NCI-H345 treated with DMSO at 0.1 percent for 48 hours (cell line): ENCODE measurements around the gene C15orf39.
"Not testable (repeated sequence)": the region's sequence is repeated elsewhere in the genome, so short reads cannot be mapped to it uniquely, and the experiment has no call there.

Source experiments
- DNase-seq: peaks from one replicate; lab custom pipeline; 2025; ENCODE audit not compliant: unreplicated experiment; lab: John Stamatoyannopoulos, UW

The C15orf39 gene

GRCh38 chr15:75229191-75230015 lies 27.7 kb downstream of the C15orf39 start:
- no peak for DNase-seq

- DNase-seq: no peak
These were observed 28.3 kb downstream of the C15orf39 start for GRCh38 chr15:75230016-75230343.

DNA sequence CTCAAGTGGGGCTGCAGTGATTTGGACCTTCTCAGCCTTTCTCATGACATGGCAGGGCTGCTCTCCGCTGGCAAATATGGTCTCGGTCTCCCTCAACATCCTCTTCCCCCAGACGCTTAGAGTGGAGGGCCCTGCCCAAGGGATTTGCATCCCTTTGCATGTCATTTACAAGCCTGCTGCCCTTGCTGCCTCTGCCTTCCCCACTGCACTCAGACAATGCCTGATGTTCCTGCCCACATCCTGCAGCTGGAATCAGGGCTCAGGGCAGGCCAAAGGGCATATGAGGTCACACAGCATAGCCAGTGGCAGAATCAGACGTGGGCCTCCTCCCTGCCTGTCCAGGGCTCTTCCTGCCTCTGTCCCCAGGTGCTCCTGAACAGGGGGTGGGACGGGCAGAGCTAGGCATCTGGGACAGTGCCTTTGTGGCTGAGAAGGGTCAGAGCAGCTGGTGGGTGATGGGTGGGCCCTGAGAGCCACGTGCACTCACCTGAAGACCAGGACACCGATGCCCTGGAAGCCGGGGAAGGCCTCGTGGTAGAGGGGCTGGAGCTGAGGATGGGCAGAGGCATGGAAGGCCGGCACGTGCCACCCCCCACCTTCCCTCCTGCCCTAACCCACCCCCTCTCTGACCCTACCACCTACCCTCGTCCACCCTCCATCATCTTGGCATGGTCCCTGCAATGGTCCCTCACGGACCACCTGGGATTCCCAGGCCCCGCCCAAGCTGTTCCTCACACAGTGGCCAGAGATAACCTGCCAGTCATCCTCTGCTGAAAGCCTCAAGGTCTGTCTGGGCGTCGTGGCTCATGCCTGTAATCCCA lies 29.1 kb downstream of the C15orf39 start:
- DNase-seq: no peak

- DNase-seq: no peak
These were observed 30.2 kb downstream of the C15orf39 start for GRCh38 chr15:75231836-75232235.

- DNase-seq: no peak
These were observed 30.7 kb downstream of the C15orf39 start for GRCh38 chr15:75232252-75232813.

- DNase-seq: no peak
These were observed 31.3 kb downstream of the C15orf39 start for GRCh38 chr15:75232826-75233503.

DNA sequence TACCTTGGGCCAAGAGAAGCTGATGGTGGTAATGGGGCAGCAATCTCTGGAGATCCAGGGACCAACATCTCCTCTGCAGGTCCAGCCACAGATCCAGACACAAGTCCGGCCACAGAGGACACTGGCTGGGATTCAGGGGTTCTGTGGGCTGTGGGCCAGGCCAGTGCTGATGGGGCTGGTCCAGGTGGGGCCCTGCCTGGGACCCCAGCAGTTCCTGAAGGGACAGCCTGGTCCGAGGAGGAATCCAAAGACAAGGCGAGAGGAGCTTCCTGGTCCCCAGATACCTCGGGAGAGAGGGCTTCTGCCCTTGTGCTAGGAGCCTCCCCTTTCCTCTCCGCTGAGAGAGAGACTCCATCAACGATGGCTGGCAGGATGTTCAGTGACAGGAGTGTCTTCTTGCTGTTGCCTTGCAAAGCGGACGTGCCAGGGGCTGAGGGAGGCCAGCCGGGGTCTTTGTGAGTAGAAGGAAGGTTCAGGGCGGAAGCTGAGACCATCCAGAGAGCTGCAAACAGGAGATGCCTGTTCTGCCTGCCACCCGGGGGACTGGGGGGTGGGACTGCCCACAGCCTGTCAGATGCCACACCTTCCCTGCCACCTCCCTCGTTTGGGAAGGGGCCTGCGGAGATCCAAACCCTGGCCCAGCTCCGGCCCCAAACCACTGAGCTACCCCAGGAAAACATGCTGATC lies 32.0 kb downstream of the C15orf39 start:
- DNase-seq: no peak

DNA sequence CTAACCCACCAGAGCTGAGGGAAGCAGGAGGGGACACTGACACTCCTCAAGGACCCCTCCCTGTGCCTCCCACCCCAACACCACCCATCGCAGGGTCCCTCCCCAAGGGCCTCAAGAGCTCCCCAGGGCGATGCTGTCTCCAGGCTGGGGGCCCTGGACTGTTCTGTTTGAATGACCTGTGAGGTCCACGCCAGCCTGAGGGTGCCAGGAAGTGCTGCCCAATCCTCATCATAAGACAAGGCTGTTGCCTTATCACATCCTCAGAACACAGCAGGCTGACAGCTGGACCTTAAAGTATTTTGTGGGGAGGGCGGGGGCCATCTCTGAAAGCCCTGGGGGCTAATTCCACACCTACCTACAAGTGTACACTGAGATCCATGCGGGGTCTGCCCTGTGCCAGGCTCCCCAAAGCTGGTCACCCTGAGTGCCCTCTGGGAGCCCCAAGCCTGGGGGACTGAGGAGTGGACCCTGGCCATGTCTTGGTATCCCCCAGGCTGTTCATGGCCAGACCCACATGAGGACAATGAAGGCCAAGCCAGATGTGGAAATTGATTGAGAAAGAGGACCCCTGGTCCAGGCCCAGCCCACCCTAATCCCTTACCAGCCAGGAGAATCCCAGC lies 32.6 kb downstream of the C15orf39 start:
- DNase-seq: no peak

GRCh38 chr15:75235051-75235673 lies 33.5 kb downstream of the C15orf39 start:
- DNase-seq: no peak

DNA sequence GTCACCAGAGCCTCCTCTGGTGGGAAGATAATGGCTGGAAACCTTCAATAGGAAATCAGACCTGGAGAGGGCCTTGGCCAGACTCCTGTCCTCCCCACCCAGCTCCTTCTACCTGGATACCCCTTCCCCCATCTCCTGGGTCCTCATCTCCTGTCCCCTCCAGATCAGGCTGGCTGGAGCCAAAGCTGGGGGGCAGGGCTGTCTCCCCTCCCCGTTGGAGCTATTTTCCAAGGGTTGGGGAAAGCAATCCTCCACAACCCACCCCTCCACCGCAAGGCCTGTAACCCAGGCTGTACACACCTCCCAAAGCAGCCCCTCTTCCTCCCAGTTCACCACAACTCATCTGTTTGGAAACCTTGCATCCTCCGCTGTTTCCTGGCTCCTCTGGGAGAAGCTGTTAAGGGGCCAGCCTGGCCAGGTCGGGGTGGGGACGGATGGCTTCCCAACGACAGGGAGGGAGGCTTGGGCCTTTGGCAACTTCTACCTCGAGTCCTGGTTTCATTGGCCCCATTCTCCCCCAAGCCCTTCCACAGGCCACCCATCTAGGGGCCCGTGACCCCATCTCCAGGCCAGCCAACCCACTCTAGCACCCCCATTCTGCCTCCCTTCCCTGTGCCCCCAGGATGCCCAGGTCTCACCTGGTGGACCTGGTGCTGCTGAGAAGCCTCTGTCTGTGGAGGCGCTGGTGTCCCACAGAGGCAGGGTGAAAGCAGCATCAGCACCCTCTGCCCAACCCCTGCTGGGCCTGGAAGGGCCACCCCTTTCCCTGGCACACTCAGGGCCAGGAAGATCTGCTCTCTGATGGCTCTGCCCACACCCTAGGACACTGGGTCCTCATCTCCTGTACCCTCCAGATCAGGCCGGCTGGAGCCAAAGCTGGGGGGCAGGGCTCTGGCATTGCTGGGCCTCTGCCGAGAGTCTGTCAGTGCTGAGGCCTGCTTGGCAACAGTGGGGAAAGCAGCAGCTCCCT lies 34.4 kb downstream of the C15orf39 start:
- no peak for DNase-seq

DNA sequence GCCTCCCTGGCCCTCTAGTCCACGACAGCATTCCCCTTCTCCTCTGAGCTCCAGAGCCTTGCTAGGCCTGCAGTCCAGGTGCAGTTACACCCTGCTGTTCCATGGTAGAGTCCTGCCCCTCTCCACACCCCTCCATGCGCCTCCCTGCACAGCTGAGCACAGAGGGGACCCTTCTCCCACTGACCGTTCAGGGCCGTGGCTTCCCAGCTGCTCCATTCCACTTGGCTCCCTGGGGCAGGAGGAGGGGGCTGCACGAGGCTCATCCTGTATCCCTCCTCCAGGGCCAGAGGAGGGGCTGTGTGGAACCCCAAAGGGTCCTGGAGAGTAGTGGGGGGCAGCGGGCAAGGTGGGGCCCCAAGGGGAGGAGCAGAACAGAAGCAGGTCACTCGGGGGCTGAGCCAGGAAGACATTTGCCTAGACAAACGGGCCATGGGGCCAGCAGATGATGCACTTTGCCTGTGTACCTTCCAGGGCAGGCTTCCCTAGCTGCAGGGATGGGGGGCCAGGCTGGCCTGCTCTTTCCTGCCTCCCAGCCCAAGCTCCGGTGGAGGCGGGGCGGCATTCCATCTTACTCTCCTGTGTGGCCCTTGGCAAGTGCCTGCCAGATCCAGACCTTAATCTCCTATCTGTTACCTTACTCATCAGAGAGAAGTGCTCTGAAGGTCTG lies 35.8 kb downstream of the C15orf39 start:
- DNase-seq: no peak

- no peak for DNase-seq
These were observed 36.5 kb downstream of the C15orf39 start for GRCh38 chr15:75238150-75238549.

DNA sequence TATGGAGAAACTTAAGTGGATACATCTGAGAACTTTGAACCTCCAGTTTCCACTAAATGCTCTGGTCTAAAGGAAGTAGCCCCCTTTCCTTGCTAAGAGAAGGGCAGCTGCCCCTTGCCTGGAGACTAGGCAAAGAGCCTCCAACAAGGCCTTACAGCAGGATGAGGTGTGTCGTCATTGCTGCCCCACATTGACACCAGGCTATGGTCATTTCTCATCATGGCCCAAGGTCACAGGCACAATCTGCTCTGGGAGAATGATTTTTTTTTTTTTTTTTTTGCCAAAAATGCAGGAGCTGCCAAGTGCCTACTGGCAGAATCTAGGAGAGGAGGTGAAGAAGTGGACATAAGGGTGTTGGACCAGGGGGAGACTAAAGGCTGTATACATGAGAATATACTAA lies 44.1 kb downstream of the C15orf39 start:
- not testable (repeated sequence) for DNase-seq

DNA sequence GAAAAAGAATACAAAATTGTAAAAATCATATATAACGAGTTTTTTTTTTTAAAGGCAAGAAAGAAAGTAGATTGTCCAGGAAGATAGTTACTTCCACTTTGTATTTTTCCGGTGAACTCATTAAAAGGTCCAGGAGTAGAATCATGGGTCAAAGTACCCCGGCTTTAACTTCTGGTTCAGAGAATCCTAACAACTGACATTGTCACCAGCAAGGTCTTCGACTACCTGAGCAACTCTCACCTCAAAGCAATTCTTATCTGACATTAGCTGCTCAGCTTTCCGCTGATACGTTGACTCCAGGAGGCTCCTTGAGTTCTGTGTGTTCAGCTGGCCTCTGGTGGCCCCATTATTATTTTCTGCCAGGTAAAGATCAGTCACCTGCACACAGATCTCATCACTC lies 47.3 kb downstream of the C15orf39 start:
- DNase-seq: not testable (repeated sequence)

DNA sequence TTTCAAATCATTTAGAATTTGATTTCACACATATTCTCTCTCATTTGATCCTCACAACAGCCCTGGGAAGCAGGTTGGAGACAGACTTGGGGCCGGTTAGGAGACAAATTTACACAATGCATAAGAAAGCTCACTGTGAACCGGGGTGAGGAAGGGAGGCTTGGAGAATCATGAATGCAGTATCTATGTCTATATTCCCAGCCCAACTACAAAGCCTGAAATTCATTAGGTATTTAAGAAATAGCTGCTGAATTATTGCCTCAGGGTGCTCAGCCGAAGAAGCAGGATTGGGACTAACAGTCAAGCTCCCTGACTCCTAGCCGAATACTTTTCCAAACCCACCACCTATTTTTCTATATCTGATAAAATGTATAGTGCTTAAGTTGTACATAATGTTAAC lies 48.0 kb downstream of the C15orf39 start:
- DNase-seq: no peak

DNA sequence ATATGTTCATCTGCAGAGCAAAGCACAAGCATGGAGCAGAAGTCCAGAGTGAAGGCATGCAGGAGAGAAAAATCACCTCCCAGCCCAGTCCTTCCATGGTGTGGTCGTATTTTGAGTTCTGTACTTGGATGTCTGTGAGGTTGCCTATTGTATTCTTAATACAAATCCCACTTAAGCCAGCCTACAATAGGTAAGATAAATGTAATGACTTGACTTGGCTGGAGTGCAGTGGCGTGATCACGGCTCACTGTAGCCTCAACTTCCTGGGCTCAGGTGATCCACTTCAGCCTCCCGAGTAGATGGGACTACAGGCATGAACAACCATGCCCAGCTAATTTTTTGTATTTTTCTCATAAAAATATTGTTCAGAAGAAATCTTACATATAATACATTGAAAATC lies 49.7 kb downstream of the C15orf39 start:
- not testable (repeated sequence) for DNase-seq

DNA sequence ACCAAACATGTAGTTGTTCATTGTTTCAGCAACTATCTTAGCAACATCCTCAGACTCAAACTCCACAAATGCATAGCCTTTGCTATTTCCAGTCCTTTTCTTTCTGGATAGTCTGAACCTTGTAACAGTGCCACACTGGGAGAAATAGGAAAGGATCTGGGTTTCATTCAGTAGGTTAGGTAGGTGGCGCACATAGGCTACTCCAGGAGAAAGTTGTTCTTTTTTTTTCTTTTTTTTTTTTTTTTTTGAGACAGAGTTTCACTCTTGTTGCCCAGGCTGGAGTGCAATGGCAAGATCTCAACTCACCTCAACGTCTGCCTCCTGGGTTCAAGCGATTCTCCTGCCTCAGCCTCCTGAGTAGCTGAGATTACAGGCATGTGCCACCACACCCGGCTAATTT lies 50.6 kb downstream of the C15orf39 start:
- DNase-seq: not testable (repeated sequence)

DNA sequence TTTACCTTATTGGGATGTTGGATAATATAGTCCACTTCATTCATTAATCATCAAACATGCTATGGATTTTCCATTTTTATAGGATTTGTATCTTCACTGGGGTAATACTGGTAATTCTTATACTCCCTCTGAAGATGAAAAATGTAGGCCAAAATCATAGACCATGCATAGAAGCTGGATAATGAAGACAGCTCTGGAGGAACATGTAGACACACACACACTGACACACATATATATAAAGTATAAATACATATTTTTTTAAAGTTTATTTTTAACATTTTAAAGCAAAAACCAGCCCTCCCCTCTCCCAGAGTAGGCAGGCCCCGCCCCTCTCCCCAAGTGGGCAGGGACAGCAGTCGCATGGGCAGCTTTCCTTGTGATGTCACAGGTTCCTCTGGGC lies 56.4 kb downstream of the C15orf39 start, which contains the start of gene GOLGA6C:
Gene GOLGA6C (plus strand): TSS at position 301 of the 400 bp plus-strand sequence. CDS start 265 bp downstream, outside the sequence.
- DNase-seq: not testable (repeated sequence)
